ENCODE data around the gene CREB3L2. TPM values are rescaled to one million over a fixed set of nuclear protein-coding genes. Genes with fewer than 3 reads are reported as not detected.

Gene CREB3L2
- total RNA-seq, 2 experiments from 2014 or later, result 24.4 to 28.7 TPM

GRCh38 chr7:137967143-137968018 lies 34.5 kb downstream of the CREB3L2 start:
- intact Hi-C loops (cut with DNase I, micrococcal nuclease), result no loop called here
- DNase-seq, result no peak
- ChIA-PET CTCF (interaction anchor here (1.3 to 2.3 kb wide), 4 partner anchors 14 to 63 kb away, joined by 3 to 7 read pairs (median 4); no protein-coding TSS in a partner anchor), POLR2A (no interaction called here)
- no peak overlapping the region for H3K4me3 Mint-ChIP-seq
- peaks cover 26% of the 10 kb centered on the region for H3K4me1 Mint-ChIP-seq
- no peak for ATAC-seq
- no peaks in the 10 kb centered on the region for H3K27me3 Mint-ChIP-seq
- H3K9me3 Mint-ChIP-seq (ENCODE audit: low read depth), result no peaks in the 10 kb centered on the region
- peaks cover 6% of the 10 kb centered on the region for H3K36me3 Mint-ChIP-seq (ENCODE audit: low read depth)
- H3K27ac Mint-ChIP-seq, result no peak overlapping the region

- DNase-seq, result no peak
- POLR2A ChIA-PET, result no interaction called here
- no peak overlapping the region for H3K27ac Mint-ChIP-seq
- H3K36me3 Mint-ChIP-seq (ENCODE audit: low read depth), result peaks cover 6% of the 10 kb centered on the region
- no peak for ATAC-seq
- peaks cover 30% of the 10 kb centered on the region for H3K4me1 Mint-ChIP-seq
- CTCF ChIA-PET, result interaction anchor here (1.0 to 1.6 kb wide), 4 partner anchors 13 to 63 kb away, joined by 3 to 4 read pairs (median 3); no protein-coding TSS in a partner anchor
- H3K9me3 Mint-ChIP-seq (ENCODE audit: low read depth), result no peaks in the 10 kb centered on the region
- H3K27me3 Mint-ChIP-seq, result no peaks in the 10 kb centered on the region
- H3K4me3 Mint-ChIP-seq, result no peak overlapping the region
- intact Hi-C loops (cut with DNase I, micrococcal nuclease), result no loop called here
These were observed 35.2 kb downstream of the CREB3L2 start for GRCh38 chr7:137966641-137967142.

GRCh38 chr7:137965942-137966640 lies 35.8 kb downstream of the CREB3L2 start:
- Mint-ChIP-seq H3K36me3 (ENCODE audit: low read depth) (peaks cover 6% of the 10 kb centered on the region), H3K9me3 (ENCODE audit: low read depth) (no peaks in the 10 kb centered on the region), H3K27ac (no peak overlapping the region), H3K4me3 (no peak overlapping the region), H3K4me1 (peaks cover 36% of the 10 kb centered on the region), H3K27me3 (no peaks in the 10 kb centered on the region)
- intact Hi-C loops (cut with DNase I, micrococcal nuclease), result no loop called here
- ATAC-seq, result no peak
- POLR2A ChIA-PET, result no interaction called here
- CTCF ChIA-PET, result interaction anchor here (1.0 to 1.6 kb wide), 2 partner anchors 31 to 62 kb away, joined by 3 read pairs; no protein-coding TSS in a partner anchor
- DNase-seq, result no peak

GRCh38 chr7:137964824-137965545 lies 36.9 kb downstream of the CREB3L2 start:
- intact Hi-C loops (cut with DNase I, micrococcal nuclease), result no loop called here
- Mint-ChIP-seq H3K4me1 (peaks cover 40% of the 10 kb centered on the region), H3K27ac (no peak overlapping the region), H3K27me3 (no peaks in the 10 kb centered on the region), H3K9me3 (ENCODE audit: low read depth) (no peaks in the 10 kb centered on the region), H3K36me3 (ENCODE audit: low read depth) (peaks cover 6% of the 10 kb centered on the region), H3K4me3 (no peak overlapping the region)
- ATAC-seq, result no peak
- DNase-seq, result no peak
- ChIA-PET CTCF (no interaction called here), POLR2A (no interaction called here)

GRCh38 chr7:137962875-137963507 lies 38.9 kb downstream of the CREB3L2 start:
- no peak for ATAC-seq
- ChIA-PET CTCF (interaction anchor here (0.6 kb wide), 1 partner anchor 22 kb away, joined by 3 read pairs; no protein-coding TSS in a partner anchor), POLR2A (no interaction called here)
- intact Hi-C loops (cut with DNase I, micrococcal nuclease), result no loop called here
- Mint-ChIP-seq H3K9me3 (ENCODE audit: low read depth) (no peaks in the 10 kb centered on the region), H3K27ac (no peak overlapping the region), H3K4me3 (no peak overlapping the region), H3K4me1 (peaks cover 38% of the 10 kb centered on the region), H3K27me3 (no peaks in the 10 kb centered on the region), H3K36me3 (ENCODE audit: low read depth) (peaks cover 4% of the 10 kb centered on the region)
- DNase-seq, result no peak

- ChIA-PET CTCF (interaction anchor here (0.6 to 1.5 kb wide), 2 partner anchors 22 to 59 kb away, joined by 3 to 4 read pairs; no protein-coding TSS in a partner anchor), POLR2A (no interaction called here)
- H3K9me3 Mint-ChIP-seq (ENCODE audit: low read depth), result no peaks in the 10 kb centered on the region
- no peak for ATAC-seq
- H3K27me3 Mint-ChIP-seq, result no peaks in the 10 kb centered on the region
- H3K27ac Mint-ChIP-seq, result no peak overlapping the region
- peaks cover 35% of the 10 kb centered on the region for H3K4me1 Mint-ChIP-seq
- H3K4me3 Mint-ChIP-seq, result no peak overlapping the region
- no peak for DNase-seq
- intact Hi-C loops (cut with DNase I, micrococcal nuclease), result no loop called here
- H3K36me3 Mint-ChIP-seq (ENCODE audit: low read depth), result peaks cover 4% of the 10 kb centered on the region
These were observed 39.4 kb downstream of the CREB3L2 start for GRCh38 chr7:137962491-137962874.

- peak; percentile 99 for ATAC-seq
- DNase-seq, result peak; percentile 70
- H3K27ac Mint-ChIP-seq, result no peak overlapping the region
- H3K36me3 Mint-ChIP-seq (ENCODE audit: low read depth), result peaks cover 4% of the 10 kb centered on the region
- peaks cover 25% of the 10 kb centered on the region for H3K4me1 Mint-ChIP-seq
- intact Hi-C loops (cut with DNase I, micrococcal nuclease), result loop anchor here in 1 of 2 experiments (2.0 kb wide), 1 partner anchor 39 kb away; no protein-coding TSS in a partner anchor
- no peak overlapping the region for H3K4me3 Mint-ChIP-seq
- no peaks in the 10 kb centered on the region for H3K27me3 Mint-ChIP-seq
- CTCF ChIA-PET, result interaction anchor here (1.5 kb wide), 1 partner anchor 58 kb away, joined by 4 read pairs; no protein-coding TSS in a partner anchor
- POLR2A ChIA-PET, result no interaction called here
- H3K9me3 Mint-ChIP-seq (ENCODE audit: low read depth), result no peaks in the 10 kb centered on the region
These were observed 40.4 kb downstream of the CREB3L2 start for GRCh38 chr7:137961200-137962177.

- no peaks in the 10 kb centered on the region for H3K27me3 Mint-ChIP-seq
- ChIA-PET POLR2A (no interaction called here), CTCF (no interaction called here)
- ATAC-seq (no peak), DNase-seq (no peak)
- H3K36me3 Mint-ChIP-seq (ENCODE audit: low read depth), result peaks cover 4% of the 10 kb centered on the region
- peaks cover 18% of the 10 kb centered on the region for H3K4me1 Mint-ChIP-seq
- intact Hi-C loops (cut with DNase I, micrococcal nuclease), result loop anchor here in 1 of 2 experiments (2.0 kb wide), 1 partner anchor 41 kb away; no protein-coding TSS in a partner anchor
- no peaks in the 10 kb centered on the region for H3K9me3 Mint-ChIP-seq (ENCODE audit: low read depth)
- no peak overlapping the region for H3K4me3 Mint-ChIP-seq
- H3K27ac Mint-ChIP-seq, result no peak overlapping the region
These were observed 41.9 kb downstream of the CREB3L2 start for GRCh38 chr7:137960020-137960419.

- intact Hi-C loops (cut with DNase I, micrococcal nuclease), result no loop called here
- ChIA-PET CTCF (interaction anchor here (0.8 to 1.2 kb wide), 2 partner anchors 34 to 41 kb away, joined by 3 to 4 read pairs; no protein-coding TSS in a partner anchor), POLR2A (no interaction called here)
- H3K27ac Mint-ChIP-seq, result no peak overlapping the region
- DNase-seq, result no peak
- peaks cover 20% of the 10 kb centered on the region for H3K4me1 Mint-ChIP-seq
- no peaks in the 10 kb centered on the region for H3K9me3 Mint-ChIP-seq (ENCODE audit: low read depth)
- H3K4me3 Mint-ChIP-seq, result no peak overlapping the region
- no peaks in the 10 kb centered on the region for H3K27me3 Mint-ChIP-seq
- no peak for ATAC-seq
- H3K36me3 Mint-ChIP-seq (ENCODE audit: low read depth), result peaks cover 5% of the 10 kb centered on the region
These were observed 43.1 kb downstream of the CREB3L2 start for GRCh38 chr7:137958470-137959431.

Measured in activated CD4-positive, alpha-beta T cell treated with anti-CD3 and anti-CD28 coated beads for 36 hours (primary cell).